SK-N-SH (cell line): ENCODE measurements around the gene GBX1. TPM values are rescaled to one million over a fixed set of nuclear protein-coding genes. Genes with fewer than 3 reads are reported as not detected.

Experiments used
- CTCF ChIA-PET: fragments of 300-600, 350-600 bp; formaldehyde crosslinking; extraction: SDS; loops from one replicate; lab custom pipeline; 2021; lab: Yijun Ruan, JAX
- POLR2A ChIA-PET: fragments of 350-600 bp; sonication (Branson Sonifier 250); formaldehyde crosslinking; extraction: SDS; loops from one replicate; lab custom pipeline; 2020; ENCODE audit warnings: antibody characterized with exemption, inconsistent platforms; lab: Yijun Ruan, JAX
- DNase-seq: peaks from one replicate; pipeline ENCODE4 v3.0.0; 2012
- H2AFZ ChIP-seq: fragments of 200-600 bp; sonication (generic); 2 replicates; pipeline ENCODE4 v1.8.1; 2016; ENCODE audit warnings: antibody characterized with exemption, mild to moderate bottlenecking, low read depth
- H3F3A ChIP-seq: fragments of 200-600 bp; sonication (generic); replicated peaks from 2 replicates; pipeline ENCODE3; 2016; ENCODE audit warnings: antibody characterized with exemption, mild to moderate bottlenecking; ENCODE audit not compliant: insufficient read depth
- H3K27ac ChIP-seq, 2 experiments: fragments of 200-500 bp in 1 of 2; fragments of 200-600 bp in 1 of 2; sonication (Bioruptor generic) in 1 of 2; sonication (generic), shearing (Covaris generic) in 1 of 2; 2 replicates each; pipeline versions ENCODE4 v1.5.1 to v1.6.1; 2014 to 2016; ENCODE audit warnings: low read depth in 2 of 2, inconsistent platforms in 1 of 2, low read length in 1 of 2, mild to moderate bottlenecking in 1 of 2, mixed read lengths in 1 of 2
- H3K27me3 ChIP-seq: fragments of 200-600 bp; sonication (generic), shearing (Covaris generic); 2 replicates; pipeline ENCODE4 v1.6.1; 2016; ENCODE audit warnings: mixed run types; ENCODE audit not compliant: insufficient read depth
- H3K36me3 ChIP-seq, 2 experiments: fragments of 200-500 bp in 1 of 2; fragments of 200-600 bp in 1 of 2; sonication (Bioruptor generic) in 1 of 2; sonication (generic) in 1 of 2; replicated peaks in 1 of 2; 2 replicates each; pipeline versions ENCODE3 to v1.5.1; 2014 to 2016; ENCODE audit warnings: low read length in 1 of 2, mild to moderate bottlenecking in 1 of 2; ENCODE audit not compliant: insufficient read depth in 2 of 2, control insufficient read depth in 1 of 2
- H3K4me1 ChIP-seq, 2 experiments: fragments of 200-500 bp in 1 of 2; fragments of 200-600 bp in 1 of 2; sonication (Bioruptor generic) in 1 of 2; sonication (generic), shearing (Covaris generic) in 1 of 2; 2 replicates each; pipeline versions ENCODE4 v1.5.1 to v1.6.1; 2014 to 2016; ENCODE audit warnings: low read depth in 1 of 2, low read length in 1 of 2, mixed run types in 1 of 2; ENCODE audit not compliant: insufficient read depth in 2 of 2, control insufficient read depth in 1 of 2
- H3K4me2 ChIP-seq: fragments of 200-600 bp; sonication (generic), shearing (Covaris generic); 2 replicates; pipeline ENCODE4 v1.6.1; 2017; ENCODE audit warnings: mixed run types
- H3K4me3 ChIP-seq, 2 experiments: fragments of 200-500 bp in 1 of 2; fragments of 200-600 bp in 1 of 2; sonication (Bioruptor generic) in 1 of 2; sonication (generic), shearing (Covaris generic) in 1 of 2; 2 replicates each; pipeline versions ENCODE4 v1.5.1 to v1.8.1; 2014 to 2016; ENCODE audit warnings: low read depth in 2 of 2, inconsistent platforms in 1 of 2, low read length in 1 of 2, mild to moderate bottlenecking in 1 of 2, mixed read lengths in 1 of 2, moderate library complexity in 1 of 2
- H3K79me2 ChIP-seq: fragments of 200-600 bp; sonication (generic); 2 replicates; pipeline ENCODE4 v1.8.1; 2017; ENCODE audit warnings: mild to moderate bottlenecking; ENCODE audit not compliant: insufficient read depth
- H3K9ac ChIP-seq: fragments of 200-600 bp; sonication (generic); 2 replicates; pipeline ENCODE4 v1.6.1; 2017; ENCODE audit warnings: mixed run types
- H3K9me2 ChIP-seq: fragments of 200-600 bp; sonication (generic); 2 replicates; pipeline ENCODE4 v1.6.1; 2017; ENCODE audit warnings: mixed run types
- H3K9me3 ChIP-seq: fragments of 200-600 bp; sonication (generic); 2 replicates; pipeline ENCODE4 v1.6.1; 2017; ENCODE audit warnings: mixed run types, mild to moderate bottlenecking, moderate library complexity
- H4K20me1 ChIP-seq: fragments of 200-600 bp; sonication (generic); 2 replicates; pipeline ENCODE4 v1.6.1; 2017; ENCODE audit warnings: mild to moderate bottlenecking, mixed run types; ENCODE audit not compliant: insufficient read depth
- GABPA ChIP-seq: IDR thresholded peaks from 2 replicates; pipeline ENCODE4 v1.4.0; 2012; ENCODE audit warnings: low read depth, mild to moderate bottlenecking
- JUND ChIP-seq: IDR thresholded peaks from 2 replicates; pipeline ENCODE4 v1.4.0; 2012
- USF2 ChIP-seq: fragments of 150-350 bp; IDR thresholded peaks from 2 replicates; pipeline ENCODE4 v1.6.1; 2017; ENCODE audit warnings: antibody characterized with exemption, low read length, low read depth, borderline replicate concordance
- WGBS: methylation state at CpG from one replicate; pipeline ENCODE4 v1.1.6; 2017; ENCODE audit warnings: low lambda C conversion rate; 5-methylcytosine and 5-hydroxymethylcytosine counted together
- polyA plus RNA-seq, 3 experiments: library from polyadenylated mRNA; depleted of rRNA; stranded (reverse); fragments of >200 nt; gene quantifications; 2 replicates each; pipeline ENCODE4 v1.2.3, GENCODE V29; 2012
- TF ChIP-seq, protein P1 (sequence below): IDR thresholded peaks from 2 replicates; pipeline ENCODE4; 2012
- TF ChIP-seq, protein P2 (sequence below): IDR thresholded peaks from 2 replicates; pipeline ENCODE4 v1.6.1; 2012; ENCODE audit warnings: mild to moderate bottlenecking, low read depth, low read length, moderate library complexity

The GBX1 gene
- polyA plus RNA-seq, 1 of the 3 experiments (the other 2 are of a cell fraction), result not detected

GRCh38 chr7:151195616-151196450, 28.3 kb upstream of the GBX1 start (continued):
- TF ChIP-seq USF2 (no peak), JUND (no peak)

DNA sequence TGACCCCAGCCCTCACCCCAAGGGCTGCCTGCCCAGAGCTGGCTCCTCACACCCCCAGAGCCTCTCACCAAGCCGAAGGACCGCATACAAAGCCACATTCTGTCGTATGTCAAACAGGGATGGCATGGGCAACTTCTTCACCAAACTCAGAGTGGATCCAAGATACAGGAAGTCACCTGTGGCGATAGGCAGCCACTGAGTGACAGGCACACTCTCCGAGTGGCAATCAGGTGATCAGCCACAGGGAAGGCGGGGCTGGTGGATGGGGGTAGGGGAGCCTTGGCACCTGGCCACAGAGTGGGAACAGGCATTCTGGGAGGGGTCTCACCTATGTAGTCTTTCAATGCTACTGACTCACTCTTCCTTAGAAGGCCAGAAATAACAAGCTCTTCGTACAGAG, 26.7 kb upstream of the GBX1 start:
- no peaks in the 10 kb centered on the region for H3F3A ChIP-seq
- no peaks in the 10 kb centered on the region for H4K20me1 ChIP-seq
- H3K4me1 ChIP-seq, result no peaks in the 10 kb centered on the region
- DNase-seq, result no peak
- CTCF ChIA-PET, result interaction anchor here (1.1 to 1.5 kb wide), 4 partner anchors 11 to 110 kb away, joined by 3 to 4 read pairs (median 4); no protein-coding TSS in a partner anchor
- H3K4me3 ChIP-seq, result no peak overlapping the region
- no peaks in the 10 kb centered on the region for H3K9me2 ChIP-seq
- POLR2A ChIA-PET, result interaction anchor here (0.6 kb wide), 1 partner anchor 25 kb away, joined by 3 read pairs; no protein-coding TSS in a partner anchor
- H3K36me3 ChIP-seq, result no peaks in the 10 kb centered on the region
- H3K4me2 ChIP-seq, result no peak overlapping the region
- TF ChIP-seq, protein P1, sequence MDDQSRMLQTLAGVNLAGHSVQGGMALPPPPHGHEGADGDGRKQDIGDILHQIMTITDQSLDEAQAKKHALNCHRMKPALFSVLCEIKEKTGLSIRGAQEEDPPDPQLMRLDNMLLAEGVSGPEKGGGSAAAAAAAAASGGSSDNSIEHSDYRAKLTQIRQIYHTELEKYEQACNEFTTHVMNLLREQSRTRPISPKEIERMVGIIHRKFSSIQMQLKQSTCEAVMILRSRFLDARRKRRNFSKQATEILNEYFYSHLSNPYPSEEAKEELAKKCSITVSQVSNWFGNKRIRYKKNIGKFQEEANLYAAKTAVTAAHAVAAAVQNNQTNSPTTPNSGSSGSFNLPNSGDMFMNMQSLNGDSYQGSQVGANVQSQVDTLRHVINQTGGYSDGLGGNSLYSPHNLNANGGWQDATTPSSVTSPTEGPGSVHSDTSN, result no peak
- no peak for TF ChIP-seq GABPA
- TF ChIP-seq, protein P2, sequence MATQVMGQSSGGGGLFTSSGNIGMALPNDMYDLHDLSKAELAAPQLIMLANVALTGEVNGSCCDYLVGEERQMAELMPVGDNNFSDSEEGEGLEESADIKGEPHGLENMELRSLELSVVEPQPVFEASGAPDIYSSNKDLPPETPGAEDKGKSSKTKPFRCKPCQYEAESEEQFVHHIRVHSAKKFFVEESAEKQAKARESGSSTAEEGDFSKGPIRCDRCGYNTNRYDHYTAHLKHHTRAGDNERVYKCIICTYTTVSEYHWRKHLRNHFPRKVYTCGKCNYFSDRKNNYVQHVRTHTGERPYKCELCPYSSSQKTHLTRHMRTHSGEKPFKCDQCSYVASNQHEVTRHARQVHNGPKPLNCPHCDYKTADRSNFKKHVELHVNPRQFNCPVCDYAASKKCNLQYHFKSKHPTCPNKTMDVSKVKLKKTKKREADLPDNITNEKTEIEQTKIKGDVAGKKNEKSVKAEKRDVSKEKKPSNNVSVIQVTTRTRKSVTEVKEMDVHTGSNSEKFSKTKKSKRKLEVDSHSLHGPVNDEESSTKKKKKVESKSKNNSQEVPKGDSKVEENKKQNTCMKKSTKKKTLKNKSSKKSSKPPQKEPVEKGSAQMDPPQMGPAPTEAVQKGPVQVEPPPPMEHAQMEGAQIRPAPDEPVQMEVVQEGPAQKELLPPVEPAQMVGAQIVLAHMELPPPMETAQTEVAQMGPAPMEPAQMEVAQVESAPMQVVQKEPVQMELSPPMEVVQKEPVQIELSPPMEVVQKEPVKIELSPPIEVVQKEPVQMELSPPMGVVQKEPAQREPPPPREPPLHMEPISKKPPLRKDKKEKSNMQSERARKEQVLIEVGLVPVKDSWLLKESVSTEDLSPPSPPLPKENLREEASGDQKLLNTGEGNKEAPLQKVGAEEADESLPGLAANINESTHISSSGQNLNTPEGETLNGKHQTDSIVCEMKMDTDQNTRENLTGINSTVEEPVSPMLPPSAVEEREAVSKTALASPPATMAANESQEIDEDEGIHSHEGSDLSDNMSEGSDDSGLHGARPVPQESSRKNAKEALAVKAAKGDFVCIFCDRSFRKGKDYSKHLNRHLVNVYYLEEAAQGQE, result no peak
- 48% methylated on average over 7 of the region's 7 CpGs for WGBS
- peaks cover 83% of the 10 kb centered on the region for H3K27me3 ChIP-seq
- H2AFZ ChIP-seq, result no peak overlapping the region
- no peaks in the 10 kb centered on the region for H3K79me2 ChIP-seq
- no peak overlapping the region for H3K9ac ChIP-seq
- H3K27ac ChIP-seq, result no peak overlapping the region
- H3K9me3 ChIP-seq, result no peaks in the 10 kb centered on the region
